ENCODE data around the gene RPA3.

DNA sequence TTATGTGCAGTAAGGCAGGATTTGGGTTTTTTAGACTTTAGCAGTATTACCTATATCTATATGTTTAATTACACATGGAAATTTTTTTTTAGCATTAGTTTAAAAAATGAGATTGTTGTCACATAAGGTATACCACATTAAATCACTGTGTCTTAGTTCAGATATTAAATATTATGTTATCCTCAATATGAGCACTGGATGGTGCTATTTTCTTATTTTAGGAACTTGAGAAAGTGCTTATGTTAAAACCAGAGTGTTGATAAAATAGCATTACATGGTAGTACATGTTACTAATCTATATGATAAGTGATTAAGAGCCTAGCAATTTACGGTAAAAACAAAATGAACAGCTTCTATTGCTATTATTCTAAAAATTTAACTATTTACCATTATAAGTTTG, 123.0 kb downstream of the RPA3 start:
- TF ChIP-seq, protein P1, sequence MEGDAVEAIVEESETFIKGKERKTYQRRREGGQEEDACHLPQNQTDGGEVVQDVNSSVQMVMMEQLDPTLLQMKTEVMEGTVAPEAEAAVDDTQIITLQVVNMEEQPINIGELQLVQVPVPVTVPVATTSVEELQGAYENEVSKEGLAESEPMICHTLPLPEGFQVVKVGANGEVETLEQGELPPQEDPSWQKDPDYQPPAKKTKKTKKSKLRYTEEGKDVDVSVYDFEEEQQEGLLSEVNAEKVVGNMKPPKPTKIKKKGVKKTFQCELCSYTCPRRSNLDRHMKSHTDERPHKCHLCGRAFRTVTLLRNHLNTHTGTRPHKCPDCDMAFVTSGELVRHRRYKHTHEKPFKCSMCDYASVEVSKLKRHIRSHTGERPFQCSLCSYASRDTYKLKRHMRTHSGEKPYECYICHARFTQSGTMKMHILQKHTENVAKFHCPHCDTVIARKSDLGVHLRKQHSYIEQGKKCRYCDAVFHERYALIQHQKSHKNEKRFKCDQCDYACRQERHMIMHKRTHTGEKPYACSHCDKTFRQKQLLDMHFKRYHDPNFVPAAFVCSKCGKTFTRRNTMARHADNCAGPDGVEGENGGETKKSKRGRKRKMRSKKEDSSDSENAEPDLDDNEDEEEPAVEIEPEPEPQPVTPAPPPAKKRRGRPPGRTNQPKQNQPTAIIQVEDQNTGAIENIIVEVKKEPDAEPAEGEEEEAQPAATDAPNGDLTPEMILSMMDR (conservative IDR thresholded peaks at IDR 0.05; ENCODE audit: low read depth, low read length): peak; percentile 63
- TF ChIP-seq EZH2 (IDR thresholded peaks at IDR 0.05; ENCODE audit: low read length, unreplicated experiment): no peak
